ENCODE results near the gene SLK. TPM values are rescaled to one million over a fixed set of nuclear protein-coding genes. Genes with fewer than 3 reads are reported as not detected.

The SLK gene
- total RNA-seq, 1 experiment from 2014 or later = 40.8 TPM

DNA sequence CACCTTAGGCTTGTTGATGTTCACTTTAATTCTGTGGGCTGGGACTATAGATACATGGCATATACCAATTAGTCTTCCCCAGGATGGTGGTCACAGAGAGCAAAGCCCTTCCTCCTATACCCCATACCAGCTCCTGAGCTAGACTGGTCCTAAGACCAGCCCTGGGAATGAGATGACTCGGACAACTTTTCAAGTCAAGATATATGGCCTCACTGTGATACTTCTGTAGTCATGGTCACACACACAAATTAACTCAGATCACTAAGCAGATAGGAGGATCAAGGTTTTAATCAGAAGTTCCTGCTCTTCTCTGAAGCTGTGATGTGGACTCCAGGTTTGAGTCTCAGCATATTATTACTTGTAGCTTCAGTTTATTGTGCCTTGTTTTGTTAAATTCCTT is 53.1 kb downstream of the SLK start:
- Histone ChIP-seq H3K27me3 (ENCODE audit: control insufficient read depth, insufficient read depth, low read length) (no peaks in the 10 kb centered on the region), H3K27ac (ENCODE audit: low read length) (no peak overlapping the region), H3K36me3 (ENCODE audit: control insufficient read depth, insufficient read depth, low read length) (peaks cover 43% of the 10 kb centered on the region), H3K4me1 (ENCODE audit: control insufficient read depth, insufficient read depth, low read length) (no peaks in the 10 kb centered on the region), H3K4me3 (ENCODE audit: low read depth in 2 of 2, low read length in 2 of 2) (no peak overlapping the region), H3K9me3 (ENCODE audit: control insufficient read depth, insufficient read depth, low read depth, low read length) (no peaks in the 10 kb centered on the region)
- intact Hi-C loops (cut with micrococcal nuclease; ENCODE audit: unreplicated experiment) = no loop called here
- no peak for DNase-seq (ENCODE audit: low read depth, low spot score)
- TF ChIP-seq TCF7L2 (IDR thresholded peaks at IDR 0.05; ENCODE audit: low read depth, low read length) (no peak), SIN3A (IDR thresholded peaks at IDR 0.05; ENCODE audit: borderline replicate concordance, insufficient read depth, low read depth, low read length) (no peak), POLR2AphosphoS5 (IDR thresholded peaks at IDR 0.05; ENCODE audit: low read depth, low read length) (no peak)
- TF ChIP-seq, protein P1, sequence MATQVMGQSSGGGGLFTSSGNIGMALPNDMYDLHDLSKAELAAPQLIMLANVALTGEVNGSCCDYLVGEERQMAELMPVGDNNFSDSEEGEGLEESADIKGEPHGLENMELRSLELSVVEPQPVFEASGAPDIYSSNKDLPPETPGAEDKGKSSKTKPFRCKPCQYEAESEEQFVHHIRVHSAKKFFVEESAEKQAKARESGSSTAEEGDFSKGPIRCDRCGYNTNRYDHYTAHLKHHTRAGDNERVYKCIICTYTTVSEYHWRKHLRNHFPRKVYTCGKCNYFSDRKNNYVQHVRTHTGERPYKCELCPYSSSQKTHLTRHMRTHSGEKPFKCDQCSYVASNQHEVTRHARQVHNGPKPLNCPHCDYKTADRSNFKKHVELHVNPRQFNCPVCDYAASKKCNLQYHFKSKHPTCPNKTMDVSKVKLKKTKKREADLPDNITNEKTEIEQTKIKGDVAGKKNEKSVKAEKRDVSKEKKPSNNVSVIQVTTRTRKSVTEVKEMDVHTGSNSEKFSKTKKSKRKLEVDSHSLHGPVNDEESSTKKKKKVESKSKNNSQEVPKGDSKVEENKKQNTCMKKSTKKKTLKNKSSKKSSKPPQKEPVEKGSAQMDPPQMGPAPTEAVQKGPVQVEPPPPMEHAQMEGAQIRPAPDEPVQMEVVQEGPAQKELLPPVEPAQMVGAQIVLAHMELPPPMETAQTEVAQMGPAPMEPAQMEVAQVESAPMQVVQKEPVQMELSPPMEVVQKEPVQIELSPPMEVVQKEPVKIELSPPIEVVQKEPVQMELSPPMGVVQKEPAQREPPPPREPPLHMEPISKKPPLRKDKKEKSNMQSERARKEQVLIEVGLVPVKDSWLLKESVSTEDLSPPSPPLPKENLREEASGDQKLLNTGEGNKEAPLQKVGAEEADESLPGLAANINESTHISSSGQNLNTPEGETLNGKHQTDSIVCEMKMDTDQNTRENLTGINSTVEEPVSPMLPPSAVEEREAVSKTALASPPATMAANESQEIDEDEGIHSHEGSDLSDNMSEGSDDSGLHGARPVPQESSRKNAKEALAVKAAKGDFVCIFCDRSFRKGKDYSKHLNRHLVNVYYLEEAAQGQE (IDR thresholded peaks at IDR 0.05; ENCODE audit: insufficient read depth in 1 of 2, low read depth in 2 of 2, low read length in 1 of 2) = no peak
- TF ChIP-seq, protein P2, sequence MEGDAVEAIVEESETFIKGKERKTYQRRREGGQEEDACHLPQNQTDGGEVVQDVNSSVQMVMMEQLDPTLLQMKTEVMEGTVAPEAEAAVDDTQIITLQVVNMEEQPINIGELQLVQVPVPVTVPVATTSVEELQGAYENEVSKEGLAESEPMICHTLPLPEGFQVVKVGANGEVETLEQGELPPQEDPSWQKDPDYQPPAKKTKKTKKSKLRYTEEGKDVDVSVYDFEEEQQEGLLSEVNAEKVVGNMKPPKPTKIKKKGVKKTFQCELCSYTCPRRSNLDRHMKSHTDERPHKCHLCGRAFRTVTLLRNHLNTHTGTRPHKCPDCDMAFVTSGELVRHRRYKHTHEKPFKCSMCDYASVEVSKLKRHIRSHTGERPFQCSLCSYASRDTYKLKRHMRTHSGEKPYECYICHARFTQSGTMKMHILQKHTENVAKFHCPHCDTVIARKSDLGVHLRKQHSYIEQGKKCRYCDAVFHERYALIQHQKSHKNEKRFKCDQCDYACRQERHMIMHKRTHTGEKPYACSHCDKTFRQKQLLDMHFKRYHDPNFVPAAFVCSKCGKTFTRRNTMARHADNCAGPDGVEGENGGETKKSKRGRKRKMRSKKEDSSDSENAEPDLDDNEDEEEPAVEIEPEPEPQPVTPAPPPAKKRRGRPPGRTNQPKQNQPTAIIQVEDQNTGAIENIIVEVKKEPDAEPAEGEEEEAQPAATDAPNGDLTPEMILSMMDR (IDR thresholded peaks at IDR 0.05) = no peak
- ChIA-PET POLR2A (no interaction called here), CTCF (no interaction called here)
- ATAC-seq = no peak
- BruUV-seq (replicated peaks) = no TSS peak
- in situ Hi-C loops (cut with HindIII; ENCODE audit: low pct_unique_long_range_greater_than_20kb, low sequenced_read_pairs) = no loop called here

DNA sequence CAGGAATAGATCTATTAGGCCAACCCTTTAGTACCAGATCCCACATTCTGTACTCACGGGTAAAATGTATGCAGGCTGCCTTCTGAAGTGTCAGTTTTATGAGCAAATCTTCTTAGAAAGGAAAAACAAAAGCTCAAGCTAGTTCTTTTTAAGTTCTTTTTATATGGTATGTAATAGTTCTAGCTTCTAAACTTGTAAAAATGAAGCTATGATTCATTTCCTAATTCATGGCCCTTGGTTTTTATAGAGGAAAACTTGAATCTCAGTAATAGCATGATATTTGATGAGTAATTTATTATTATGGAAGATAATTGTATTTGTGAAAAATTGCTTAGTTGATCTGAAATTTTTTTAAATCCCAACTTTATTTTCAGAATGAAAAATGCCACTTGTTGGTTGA is 54.3 kb downstream of the SLK start:
- no peaks in the 10 kb centered on the region for H3K27me3 ChIP-seq (ENCODE audit: control insufficient read depth, insufficient read depth, low read length)
- TF ChIP-seq POLR2AphosphoS5 (IDR thresholded peaks at IDR 0.05; ENCODE audit: low read depth, low read length) = no peak
- TF ChIP-seq, protein P1 (IDR thresholded peaks at IDR 0.05; ENCODE audit: insufficient read depth in 1 of 2, low read depth in 2 of 2, low read length in 1 of 2) = no peak
- TF ChIP-seq, protein P2 (IDR thresholded peaks at IDR 0.05) = no peak
- TF ChIP-seq TCF7L2 (IDR thresholded peaks at IDR 0.05; ENCODE audit: low read depth, low read length) = no peak
- no peak for TF ChIP-seq SIN3A (IDR thresholded peaks at IDR 0.05; ENCODE audit: borderline replicate concordance, insufficient read depth, low read depth, low read length)
- H3K4me3 ChIP-seq (ENCODE audit: low read depth in 2 of 2, low read length in 2 of 2) = no peak overlapping the region
- peaks cover 49% of the 10 kb centered on the region for H3K36me3 ChIP-seq (ENCODE audit: control insufficient read depth, insufficient read depth, low read length)
- ATAC-seq (no peak), DNase-seq (ENCODE audit: low read depth, low spot score) (no peak)
- intact Hi-C loops (cut with micrococcal nuclease; ENCODE audit: unreplicated experiment) (no loop called here), in situ Hi-C loops (cut with HindIII; ENCODE audit: low pct_unique_long_range_greater_than_20kb, low sequenced_read_pairs) (no loop called here)
- no TSS peak for BruUV-seq (replicated peaks)
- H3K9me3 ChIP-seq (ENCODE audit: control insufficient read depth, insufficient read depth, low read depth, low read length) = no peaks in the 10 kb centered on the region
- no peak overlapping the region for H3K27ac ChIP-seq (ENCODE audit: low read length)
- CTCF ChIA-PET = no interaction called here
- POLR2A ChIA-PET = no interaction called here
- no peaks in the 10 kb centered on the region for H3K4me1 ChIP-seq (ENCODE audit: control insufficient read depth, insufficient read depth, low read length)

Measured in Panc1 (cell line).